ENCODE results near the gene RAD9A. TPM values are rescaled to one million over a fixed set of nuclear protein-coding genes. Genes with fewer than 3 reads are reported as not detected.

The RAD9A gene
- 20.0 to 29.1 TPM (median 28.0 TPM) in 5 replicates for total RNA-seq (2022; extraction: Qiagen RNA extraction)

GRCh38 chr11:67391304-67392182 is at the start of gene RAD9A:
TSS of gene RAD9A (plus strand) at chr11:67391986. CDS start at chr11:67392045, 59 bp downstream.

GRCh38 chr11:67353317-67354074 is 38.3 kb upstream of the RAD9A start, which contains the start of gene POLD4:
TSS of gene POLD4 (minus strand) at chr11:67353546. CDS start at chr11:67353399, 147 bp downstream.

GRCh38 chr11:67372993-67373647 is 18.7 kb upstream of the RAD9A start, which contains the start of gene CLCF1:
TSS of gene CLCF1 (minus strand) at chr11:67373598. CDS start at chr11:67373539, 59 bp downstream.

GRCh38 chr11:67401495-67402191 is 9.9 kb downstream of the RAD9A start, which contains the start of gene PPP1CA:
TSS of gene PPP1CA (minus strand) at chr11:67401858. CDS start at chr11:67401782, 76 bp downstream.

GRCh38 chr11:67415501-67416304 is 23.9 kb downstream of the RAD9A start, which contains the start of gene CARNS1:
TSS of gene CARNS1 (plus strand) at chr11:67415678. CDS start at chr11:67416200, 522 bp downstream.

GRCh38 chr11:67428052-67429001 is 36.5 kb downstream of the RAD9A start, which contains the start of gene RPS6KB2:
TSS of gene RPS6KB2 (plus strand) at chr11:67428494. CDS start at chr11:67428546, 52 bp downstream.

GRCh38 chr11:67437082-67437808 is 45.5 kb downstream of the RAD9A start, which contains the start of gene PTPRCAP:
TSS of gene PTPRCAP (minus strand) at chr11:67437682. CDS start at chr11:67437619, 63 bp downstream.

Other genes starting within 250 kb of the RAD9A start
- 26.1 to 38.8 TPM (median 34.1 TPM) in 5 replicates for gene GRK2, start 125.5 kb upstream of the RAD9A start, total RNA-seq (2022; extraction: Qiagen RNA extraction)
- 17.2 to 26.9 TPM (median 24.5 TPM) in 5 replicates for gene ANKRD13D, start 102.7 kb upstream of the RAD9A start, total RNA-seq (2022; extraction: Qiagen RNA extraction)
- gene SSH3, start 88.5 kb upstream of the RAD9A start, total RNA-seq (2022; extraction: Qiagen RNA extraction) = 15.1 to 24.6 TPM (median 22.9 TPM) in 5 replicates
- 182 to 236 TPM (median 217 TPM) in 5 replicates for gene POLD4, start 38.4 kb upstream of the RAD9A start, total RNA-seq (2022; extraction: Qiagen RNA extraction)
- gene CLCF1, start 18.4 kb upstream of the RAD9A start, total RNA-seq (2022; extraction: Qiagen RNA extraction) = 31.3 to 37.6 TPM (median 34.8 TPM) in 5 replicates
- gene PPP1CA, start 9.9 kb downstream of the RAD9A start, total RNA-seq (2022; extraction: Qiagen RNA extraction) = 277 to 291 TPM (median 280 TPM) in 5 replicates
- gene TBC1D10C, start 12.1 kb downstream of the RAD9A start, total RNA-seq (2022; extraction: Qiagen RNA extraction) = 0.07 to 0.17 TPM (median 0.10 TPM) in 4 of 5 replicates, not detected in the other
- gene CARNS1, start 23.7 kb downstream of the RAD9A start, total RNA-seq (2022; extraction: Qiagen RNA extraction) = 0.12 to 0.21 TPM (median 0.13 TPM) in 5 replicates
- gene RPS6KB2, start 36.5 kb downstream of the RAD9A start, total RNA-seq (2022; extraction: Qiagen RNA extraction) = 41.7 to 51.2 TPM (median 49.8 TPM) in 5 replicates
- gene PTPRCAP, start 45.7 kb downstream of the RAD9A start, total RNA-seq (2022; extraction: Qiagen RNA extraction) = 0.23 to 0.34 TPM (median 0.28 TPM) in 5 replicates
- 56.1 to 66.9 TPM (median 61.3 TPM) in 5 replicates for gene CORO1B, start 51.5 kb downstream of the RAD9A start, total RNA-seq (2022; extraction: Qiagen RNA extraction)
- 0.03 to 0.08 TPM in 2 of 5 replicates, not detected in the others for gene GPR152, start 60.7 kb downstream of the RAD9A start, total RNA-seq (2022; extraction: Qiagen RNA extraction)
- not detected in 5 replicates for gene CABP4, start 63.4 kb downstream of the RAD9A start, total RNA-seq (2022; extraction: Qiagen RNA extraction)
- 53.4 to 68.0 TPM (median 64.3 TPM) in 5 replicates for gene TMEM134, start 77.3 kb downstream of the RAD9A start, total RNA-seq (2022; extraction: Qiagen RNA extraction)
- 42.0 to 49.2 TPM (median 45.5 TPM) in 5 replicates for gene AIP, start 91.0 kb downstream of the RAD9A start, total RNA-seq (2022; extraction: Qiagen RNA extraction)
- 28.9 to 42.9 TPM (median 37.8 TPM) in 5 replicates for gene PITPNM1, start 113.4 kb downstream of the RAD9A start, total RNA-seq (2022; extraction: Qiagen RNA extraction)
- gene CDK2AP2, start 116.2 kb downstream of the RAD9A start, total RNA-seq (2022; extraction: Qiagen RNA extraction) = 58.0 to 88.8 TPM (median 86.2 TPM) in 5 replicates
- not detected in 5 replicates for gene CABP2, start 131.5 kb downstream of the RAD9A start, total RNA-seq (2022; extraction: Qiagen RNA extraction)
- 1,419 to 1,819 TPM (median 1,677 TPM) in 5 replicates for gene GSTP1, start 191.8 kb downstream of the RAD9A start, total RNA-seq (2022; extraction: Qiagen RNA extraction)
- 135 to 153 TPM (median 148 TPM) in 5 replicates for gene NDUFV1, start 214.9 kb downstream of the RAD9A start, total RNA-seq (2022; extraction: Qiagen RNA extraction)
- 7.3 to 15.3 TPM (median 14.6 TPM) in 5 replicates for gene NUDT8, start 238.0 kb downstream of the RAD9A start, total RNA-seq (2022; extraction: Qiagen RNA extraction)
- not detected in 5 replicates for gene TBX10, start 247.8 kb downstream of the RAD9A start, total RNA-seq (2022; extraction: Qiagen RNA extraction)